ENCODE measurements around the gene ZBTB8OS.
"Not testable (repeated sequence)": the region's sequence is repeated elsewhere in the genome, so short reads cannot be mapped to it uniquely, and the experiment has no call there.

Gene ZBTB8OS

GRCh38 chr1:32647308-32648134, 2.8 kb downstream of the ZBTB8OS start:
- DNase-seq = no peak

DNA sequence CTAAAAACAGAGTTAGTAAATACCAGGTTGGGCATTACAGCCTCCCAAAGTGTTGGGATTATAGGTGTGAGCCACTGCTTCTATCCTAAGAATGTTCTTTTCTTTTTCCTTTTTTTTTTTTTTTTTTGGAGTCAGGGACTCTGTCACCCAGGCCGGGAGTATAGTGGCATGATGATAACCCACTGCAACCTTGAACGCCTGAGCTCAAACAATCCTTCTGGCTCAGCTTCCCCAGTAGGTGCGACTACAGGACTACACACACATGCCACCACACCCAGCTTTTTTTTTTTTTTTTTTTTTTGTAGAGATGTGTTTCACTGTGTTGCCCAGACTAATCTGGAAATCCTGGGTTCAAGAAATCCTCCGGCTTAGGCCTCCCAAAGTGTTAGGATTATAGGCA, 5.9 kb downstream of the ZBTB8OS start:
- no peak for DNase-seq

DNA sequence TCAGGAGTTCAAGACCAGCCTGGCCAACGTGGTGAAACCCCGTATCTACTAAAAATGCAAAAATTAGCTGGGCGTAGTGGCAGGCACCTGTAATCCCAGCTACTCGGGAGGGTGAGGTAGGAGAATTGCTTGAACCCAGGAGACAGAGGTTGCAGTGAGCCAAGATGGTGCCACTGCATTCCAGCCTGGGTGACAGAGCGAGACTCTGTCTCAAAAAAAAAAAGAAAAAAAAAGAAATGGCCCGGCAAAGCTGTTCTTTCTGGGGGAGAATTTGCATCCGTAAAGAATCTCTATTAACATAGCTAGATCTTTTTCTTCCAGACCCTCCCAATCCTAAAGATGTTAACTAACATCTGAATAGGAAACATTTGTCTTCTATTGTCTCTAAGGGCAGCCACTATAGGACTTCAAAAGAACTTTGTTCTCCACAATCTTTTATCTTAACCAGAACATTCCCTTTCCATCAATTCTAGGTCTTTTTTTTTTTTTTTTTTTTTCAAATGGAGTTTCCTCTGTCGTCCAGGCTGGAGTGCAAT, 8.0 kb downstream of the ZBTB8OS start:
- not testable (repeated sequence) for DNase-seq

DNA sequence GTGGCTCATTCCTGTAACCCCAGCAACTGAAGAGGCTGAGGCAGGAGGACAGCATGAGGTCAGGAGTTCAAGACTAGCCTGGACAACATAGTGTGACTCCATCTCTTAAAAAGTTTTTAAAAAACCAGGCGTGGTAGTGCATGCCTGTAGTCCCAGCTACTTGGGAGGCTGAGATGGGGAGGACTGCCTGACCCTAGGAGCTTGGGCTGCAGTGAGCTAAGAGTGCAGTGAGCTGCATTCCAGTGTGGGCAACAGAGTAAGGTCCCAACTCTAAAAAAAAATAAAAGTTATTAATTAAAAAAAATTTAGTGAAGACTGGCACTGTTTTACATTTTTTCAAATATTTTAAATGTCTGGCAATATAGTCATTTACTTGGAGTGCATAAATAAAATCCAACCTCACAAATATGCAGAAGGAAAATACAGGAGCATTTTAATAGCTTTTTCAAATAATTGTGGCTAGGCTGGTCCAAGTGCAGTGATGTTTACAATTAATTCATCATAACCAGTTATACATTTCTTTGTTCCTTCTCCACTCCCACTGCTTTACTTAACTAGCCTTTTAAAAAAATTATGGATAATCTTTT, 10.8 kb downstream of the ZBTB8OS start:
- no peak for DNase-seq

DNA sequence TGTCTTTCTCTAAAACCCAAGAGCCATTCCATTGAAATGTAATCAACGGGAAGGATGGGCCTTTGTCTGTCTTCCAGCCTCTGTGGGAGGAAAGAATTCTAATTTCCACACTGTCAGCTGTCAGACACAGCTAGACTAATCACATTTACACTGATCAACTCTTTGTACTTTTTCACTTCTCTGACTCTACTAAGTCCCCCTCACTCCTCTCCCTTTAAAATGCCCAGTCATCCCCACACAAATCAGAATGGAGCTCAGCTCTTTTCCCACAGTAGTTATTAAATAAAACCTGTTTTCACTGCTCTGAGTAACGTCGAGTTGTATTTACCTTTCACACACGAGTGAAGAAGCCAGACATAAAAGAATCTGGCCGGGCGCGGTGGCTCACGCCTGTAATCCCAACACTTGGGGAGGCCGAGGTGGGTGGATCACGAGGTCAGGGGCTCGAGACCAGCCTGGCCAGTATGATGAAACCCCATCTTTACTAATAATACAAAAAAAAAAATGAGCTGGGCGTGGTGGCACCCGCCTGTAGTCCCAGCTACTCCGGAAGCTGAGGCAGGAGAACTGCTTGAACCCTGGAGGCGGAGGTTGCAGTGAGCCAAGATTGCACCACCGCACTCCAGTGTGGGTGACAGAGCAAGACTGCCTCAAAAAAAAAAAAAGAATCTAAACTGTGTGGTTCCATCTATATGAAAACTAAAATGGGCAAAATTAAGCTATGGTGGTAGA, 13.3 kb downstream of the ZBTB8OS start:
- peak; percentile 25 for DNase-seq

- no peak for DNase-seq
Observed at GRCh38 chr1:32635508-32636277, 14.7 kb downstream of the ZBTB8OS start.

DNA sequence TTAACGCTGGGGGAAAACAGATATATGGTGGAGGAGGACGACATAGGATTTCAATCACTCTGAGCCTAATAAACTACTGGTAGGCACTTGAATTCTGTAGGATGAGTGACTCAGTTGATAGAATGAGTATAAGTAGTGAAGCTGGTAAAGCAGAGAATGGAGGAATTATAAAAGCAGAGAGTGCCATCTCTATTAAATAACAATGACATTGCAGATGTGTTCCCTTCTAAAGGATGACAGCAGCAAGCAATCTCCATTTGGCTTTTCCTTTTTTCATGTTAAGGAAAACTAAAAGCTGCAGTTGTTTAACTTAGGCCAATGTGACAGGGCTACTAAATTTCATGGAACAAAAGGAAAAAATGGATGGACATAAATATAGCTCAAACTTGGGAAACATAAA, 17.5 kb downstream of the ZBTB8OS start:
- DNase-seq = no peak

- DNase-seq = not testable (repeated sequence)
Observed at GRCh38 chr1:32630173-32630572, 20.2 kb downstream of the ZBTB8OS start.

DNA sequence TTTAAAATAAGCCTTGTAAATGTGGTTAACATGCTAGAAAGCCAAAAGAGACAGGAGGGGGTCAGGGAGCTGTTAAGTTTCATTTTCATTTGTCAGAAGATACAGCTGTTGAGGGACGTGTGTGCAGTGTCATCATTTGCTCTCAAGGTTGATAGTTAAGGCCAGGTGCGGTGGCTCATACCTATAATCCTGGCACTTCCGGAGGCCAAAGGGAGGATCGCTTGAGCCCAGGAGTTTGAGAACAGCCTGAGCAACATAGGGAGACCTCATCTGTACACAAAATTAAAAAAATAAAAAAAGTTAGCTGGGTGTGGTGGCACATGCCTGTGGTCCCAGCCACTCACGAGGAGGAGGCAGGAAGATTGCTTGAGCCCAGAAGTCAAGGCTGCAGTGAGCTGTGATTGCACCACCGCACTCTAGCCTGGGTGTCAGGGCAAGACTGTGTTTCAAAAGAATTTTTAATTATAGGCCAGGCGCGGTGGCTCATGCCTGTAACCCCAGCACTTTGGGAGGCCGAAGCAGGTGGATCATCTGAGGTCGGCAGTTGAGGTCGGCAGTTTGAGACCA, 22.7 kb downstream of the ZBTB8OS start:
- DNase-seq = peak; percentile 87

DNA sequence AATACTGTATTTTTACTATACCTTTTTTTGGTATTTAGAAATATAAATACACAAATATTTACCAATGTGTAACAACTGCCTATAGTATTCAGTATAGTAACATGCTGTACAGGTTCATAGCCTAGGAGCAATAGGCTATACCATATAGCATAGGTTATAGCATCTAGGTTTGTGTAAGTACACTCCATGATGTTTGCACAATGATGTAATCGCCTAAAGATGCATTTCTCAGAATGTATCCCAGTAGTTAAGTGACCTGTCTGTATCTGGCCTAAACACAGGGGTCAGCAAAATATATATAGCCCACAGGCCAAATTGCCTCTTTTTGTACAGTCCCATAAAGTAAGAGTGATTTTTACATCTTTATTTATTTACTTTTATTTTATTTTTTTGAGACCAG, 24.2 kb downstream of the ZBTB8OS start:
- DNase-seq = no peak

- DNase-seq = no peak
Observed at GRCh38 chr1:32623775-32624174, 26.6 kb downstream of the ZBTB8OS start.

- DNase-seq = peak; percentile 33
Observed at GRCh38 chr1:32622806-32623681, 27.3 kb downstream of the ZBTB8OS start.

DNA sequence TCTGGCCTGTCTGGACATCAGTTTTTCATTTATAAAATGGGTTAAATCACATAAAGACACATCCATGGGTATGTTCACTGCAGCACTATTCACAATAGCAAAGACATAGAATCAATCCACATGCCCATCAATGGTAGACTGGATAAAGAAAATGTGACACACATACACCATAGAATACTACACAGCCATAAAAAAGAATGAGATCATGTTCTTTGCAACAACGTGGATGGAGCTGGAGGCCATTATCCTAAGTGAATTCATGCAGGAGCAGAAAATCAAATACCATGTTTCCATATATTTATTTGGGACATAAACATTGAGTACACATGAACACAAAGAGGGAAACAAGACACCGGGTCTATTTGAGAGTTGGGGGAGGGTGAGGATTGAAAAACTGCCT, 28.1 kb downstream of the ZBTB8OS start:
- DNase-seq = no peak

DNA sequence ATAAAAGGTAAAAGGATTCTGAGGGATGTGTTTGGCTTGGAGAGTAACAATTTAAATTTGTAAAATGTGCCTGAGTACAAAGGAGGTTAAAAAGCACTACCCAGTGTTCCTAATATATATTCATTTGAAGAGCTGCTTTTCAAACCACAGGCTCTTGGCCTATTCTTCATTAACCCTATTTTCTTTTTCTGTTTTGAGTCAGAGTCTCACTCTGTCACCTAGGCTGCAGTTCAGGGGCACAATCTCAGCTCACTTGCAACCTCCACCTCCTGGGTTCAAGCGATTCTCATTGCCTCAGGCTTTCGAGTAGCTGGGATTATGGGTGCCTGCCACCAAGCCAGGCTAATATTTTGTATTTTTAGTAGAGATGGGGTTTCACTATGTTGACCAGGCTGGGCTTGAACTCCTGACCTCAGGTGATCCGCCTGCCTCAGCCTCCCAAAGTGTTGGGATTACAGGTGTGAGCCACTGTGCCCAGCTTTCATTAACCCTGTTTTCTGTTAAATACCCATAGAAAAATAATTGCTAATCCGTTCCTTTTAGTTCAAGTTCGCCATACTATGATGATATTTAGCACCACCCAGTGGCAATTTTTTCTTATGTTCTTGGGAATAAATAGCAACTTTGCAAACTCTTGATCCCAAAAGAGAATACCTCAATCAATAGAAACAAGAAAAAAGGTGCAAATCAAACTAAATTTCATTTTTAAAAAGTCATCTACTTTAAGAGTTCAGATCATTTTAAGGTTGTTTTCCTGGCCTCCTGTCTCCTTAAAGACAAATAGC, 30.5 kb downstream of the ZBTB8OS start:
- peak; percentile 11 for DNase-seq

- DNase-seq = peak; percentile 17
Observed at GRCh38 chr1:32618673-32619221, 31.6 kb downstream of the ZBTB8OS start.

DNA sequence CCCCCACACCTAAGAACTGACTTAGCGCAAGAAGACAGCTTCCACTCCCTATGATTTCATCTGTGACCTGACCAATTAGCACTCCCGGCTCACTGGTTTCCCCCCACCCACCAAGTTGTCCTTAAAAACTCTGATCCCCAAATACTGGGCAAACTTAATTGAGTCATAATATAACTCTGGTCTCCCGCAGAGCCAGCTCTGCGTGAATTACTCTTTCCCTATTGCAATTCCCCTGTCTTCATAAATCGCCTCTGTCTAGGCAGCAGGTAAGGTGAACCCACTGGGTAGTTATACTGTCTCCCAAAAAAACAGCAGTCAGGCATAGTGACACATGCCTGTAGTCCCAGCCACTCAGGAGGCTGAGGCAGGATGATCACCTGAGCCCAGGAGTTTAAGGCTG, 36.9 kb downstream of the ZBTB8OS start:
- no peak for DNase-seq

DNA sequence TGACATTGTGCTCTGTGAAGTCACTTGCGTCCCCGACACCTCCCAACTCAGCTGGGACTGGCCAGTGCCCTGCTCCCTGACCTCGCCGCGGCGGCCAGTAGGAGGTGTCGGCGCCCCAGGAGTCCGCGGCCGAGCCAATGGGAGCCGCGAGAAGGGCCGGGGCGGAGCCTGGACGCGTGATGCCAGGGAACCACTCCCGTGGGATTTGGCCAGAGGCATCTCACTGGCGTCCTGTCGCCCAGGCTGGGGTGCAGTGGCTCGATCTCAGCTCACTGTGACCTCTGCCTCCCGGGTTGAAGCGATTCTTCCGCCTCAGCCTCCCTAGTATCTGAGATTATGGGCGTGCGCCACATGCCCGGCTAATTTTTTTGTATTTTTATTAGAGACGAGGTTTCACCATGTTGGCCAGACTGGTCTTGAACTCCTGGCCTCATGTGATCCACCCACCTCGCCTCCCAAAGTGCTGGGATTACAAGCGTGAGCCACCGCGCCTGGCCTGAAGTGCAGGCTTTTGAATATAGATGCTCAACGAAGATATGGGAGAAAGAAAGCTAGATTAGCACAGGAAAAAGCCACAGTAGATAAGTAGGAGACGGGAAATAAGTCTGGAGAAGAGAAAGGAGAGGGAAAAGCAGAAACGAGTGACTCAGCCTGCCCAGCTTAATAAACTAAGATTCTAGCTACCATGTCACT, 38.0 kb downstream of the ZBTB8OS start:
- DNase-seq = peak; percentile 50

DNA sequence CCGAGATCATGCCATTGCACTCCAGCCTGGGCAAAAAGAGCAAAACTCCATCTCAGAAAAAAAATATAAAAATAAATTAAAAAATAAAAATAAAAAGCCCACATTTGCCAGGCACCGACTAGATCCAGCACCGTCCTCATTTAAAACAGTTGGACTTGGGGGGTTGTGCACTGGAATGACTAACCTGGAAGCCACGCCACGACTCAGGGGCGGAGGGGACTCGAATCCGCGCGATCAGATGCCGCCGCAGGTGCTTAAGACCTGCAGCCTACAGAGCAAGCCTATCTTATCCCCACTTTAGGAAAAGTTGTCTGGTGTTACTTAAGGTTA, 38.5 kb downstream of the ZBTB8OS start:
- no peak for DNase-seq

DNA sequence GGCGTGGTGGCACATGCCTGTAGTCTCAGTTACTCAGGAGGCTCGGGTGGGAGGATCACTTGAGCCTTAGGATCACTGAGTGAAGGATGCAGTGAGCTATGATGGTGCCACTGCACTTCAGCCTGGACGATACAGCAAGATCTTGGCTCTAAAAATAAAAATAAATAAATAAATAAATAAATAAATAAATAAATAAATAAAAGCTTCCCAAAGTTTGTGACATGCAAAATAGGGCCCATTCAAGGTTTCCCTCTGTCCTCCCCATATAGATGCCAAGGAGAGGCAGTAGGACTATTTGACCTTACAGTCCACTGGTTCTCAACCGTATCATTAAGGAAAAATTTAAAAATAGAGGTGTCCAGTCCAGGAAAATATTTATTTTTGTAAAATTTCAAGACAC, 41.2 kb downstream of the ZBTB8OS start:
- DNase-seq = no peak
